Esophagus squamous epithelium (tissue), 5 donors: ENCODE data around the gene RASSF7. TPM values are rescaled to one million over a fixed set of nuclear protein-coding genes. Genes with fewer than 3 reads are reported as not detected.

Source experiments
- DNase-seq: peaks from one replicate; lab custom pipeline; 2025; lab: John Stamatoyannopoulos, UW
- H3K27ac ChIP-seq, 4 donors: fragments of 200-600 bp; sonication (generic); one replicate each; pipeline ENCODE4 v1.5.1; 2016 to 2019; ENCODE audit warnings: mild to moderate bottlenecking in 1 of 4
- H3K27me3 ChIP-seq, 4 donors: fragments of 200-600 bp; sonication (generic); 1 replicate in 3 of 4; 2 replicates in 1 of 4; pipeline versions ENCODE4 v1.5.1 to v1.6.0; 2017 to 2021; ENCODE audit warnings: antibody characterized with exemption in 1 of 4
- H3K36me3 ChIP-seq, 3 donors: fragments of 200-600 bp; sonication (generic); one replicate each; pipeline ENCODE4 v1.5.1; 2016 to 2019
- H3K4me1 ChIP-seq, 3 donors: fragments of 200-600 bp; sonication (generic); one replicate each; pipeline ENCODE4 v1.5.1; 2017 to 2019
- H3K4me3 ChIP-seq, 4 donors: fragments of 200-600 bp; sonication (generic); 1 replicate in 3 of 4; 2 replicates in 1 of 4; pipeline ENCODE4 v1.5.1; 2016 to 2019; ENCODE audit warnings: mild to moderate bottlenecking in 2 of 4, moderate library complexity in 1 of 4
- H3K9me3 ChIP-seq, 3 donors: fragments of 200-600 bp; sonication (generic); one replicate each; pipeline ENCODE4 v1.5.1; 2016 to 2019
- CTCF ChIP-seq, 6 experiments: fragments of 450-650 bp in 4 of 6; fragments of 200-600 bp in 2 of 6; sonication (generic) in 2 of 6; IDR thresholded peaks; one replicate each; pipeline ENCODE4 v1.5.1; 2016 to 2019; ENCODE audit warnings: antibody characterized with exemption in 6 of 6, mild to moderate bottlenecking in 4 of 6, moderate library complexity in 4 of 6
- POLR2A ChIP-seq, 4 donors: fragments of 450-650 bp; IDR thresholded peaks; one replicate each; pipeline ENCODE4 v1.6.1; 2017; ENCODE audit warnings: antibody characterized with exemption in 4 of 4, mild to moderate bottlenecking in 4 of 4, moderate library complexity in 3 of 4
- WGBS, 2 donors: methylation state at CpG; one replicate each; pipeline ENCODE4 v1.1.5; 2018; 5-methylcytosine and 5-hydroxymethylcytosine counted together
- intact Hi-C: fragments of 100-400 bp; cut with DNase I; formaldehyde crosslinking; loops from one replicate; pipeline ENCODE4 v1.15.0; 2022
- total RNA-seq, 4 donors: library from RNA; depleted of rRNA; stranded (reverse); fragments of >200 nt; gene quantifications; one replicate each; pipeline ENCODE4 v1.1.0, GENCODE V29; 2016
- donor health status: DM: yes; HTN: yes; CAD: no.

Gene RASSF7, protein sequence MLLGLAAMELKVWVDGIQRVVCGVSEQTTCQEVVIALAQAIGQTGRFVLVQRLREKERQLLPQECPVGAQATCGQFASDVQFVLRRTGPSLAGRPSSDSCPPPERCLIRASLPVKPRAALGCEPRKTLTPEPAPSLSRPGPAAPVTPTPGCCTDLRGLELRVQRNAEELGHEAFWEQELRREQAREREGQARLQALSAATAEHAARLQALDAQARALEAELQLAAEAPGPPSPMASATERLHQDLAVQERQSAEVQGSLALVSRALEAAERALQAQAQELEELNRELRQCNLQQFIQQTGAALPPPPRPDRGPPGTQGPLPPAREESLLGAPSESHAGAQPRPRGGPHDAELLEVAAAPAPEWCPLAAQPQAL
- total RNA-seq = 10 to 100 TPM; 35.7 to 54.0 (median 44.4) TPM

DNA sequence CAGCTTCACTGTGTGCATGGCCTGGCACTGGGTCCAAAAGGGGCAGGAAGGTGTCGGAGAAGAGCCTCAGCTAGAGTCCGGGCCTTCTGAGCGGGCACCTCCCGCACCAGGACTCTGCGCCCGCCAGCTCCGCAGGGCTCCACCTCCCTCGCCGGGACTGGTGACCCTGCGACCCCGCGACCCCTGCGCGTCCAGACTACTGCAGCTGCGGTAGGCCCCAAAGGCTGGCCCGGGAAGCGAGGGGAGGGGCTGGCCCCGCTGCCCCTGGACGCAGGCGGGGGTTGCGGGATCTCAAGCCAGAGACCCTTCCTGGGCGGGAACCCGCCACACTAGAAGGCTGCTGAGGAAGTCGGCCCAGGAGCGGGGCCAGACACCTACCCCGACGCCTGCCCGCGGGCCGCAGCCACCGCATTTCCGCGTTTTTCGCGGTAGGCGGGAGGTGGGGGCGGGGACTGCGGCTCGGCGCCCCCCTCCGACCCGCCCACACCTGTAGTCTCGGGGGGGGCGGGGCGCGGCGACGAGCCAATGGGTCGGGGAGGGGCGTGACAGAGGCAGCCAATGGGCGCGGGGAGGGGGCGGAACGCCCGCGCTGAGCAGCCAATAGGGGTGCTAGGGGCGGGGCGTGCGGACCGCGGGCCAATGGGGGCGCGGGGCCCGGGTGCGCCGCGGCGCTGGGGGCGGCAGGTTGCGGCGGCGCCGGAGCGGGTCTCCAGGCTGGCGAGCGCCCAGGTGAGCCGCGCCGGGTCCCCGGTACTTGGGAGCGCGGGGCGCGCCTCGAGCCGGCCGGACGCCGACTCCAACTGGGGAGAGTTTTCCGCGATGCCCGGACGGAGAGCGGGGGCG is at the start of gene RASSF7, which contains the start of gene LMNTD2:
RASSF7 (plus strand) TSS at position 666 of the 843 bp plus-strand sequence. CDS start 799 bp downstream, outside the sequence.
LMNTD2 (minus strand) TSS at position 434 of the 843 bp plus-strand sequence; CDS start at position 412, 22 bp downstream.
- WGBS, 2 donors = 16% methylated on average over 7 of the region's 95 CpGs; no CpG with 5 or more reads in 1 of the 2 donors
- H3K36me3 ChIP-seq = peaks cover 0 to 22% (median 0%) of the 10 kb centered on the region in 3 donors
- peak in 1 of 4 donors; percentile 64 for TF ChIP-seq POLR2A (IDR thresholded peaks at IDR 0.05)
- no peak for TF ChIP-seq CTCF (IDR thresholded peaks at IDR 0.05)
- DNase-seq = peak; percentile 79
- intact Hi-C loops = no loop called here
- peaks cover 19 to 64% (median 34%) of the 10 kb centered on the region in 3 donors for H3K4me1 ChIP-seq
- peak within 1 kb of the TSS; percentile 87 to 98 (median 94) for H3K27ac ChIP-seq
- peaks cover 0 to 40% (median 2%) of the 10 kb centered on the region in 4 donors for H3K27me3 ChIP-seq
- no peaks in the 10 kb centered on the region for H3K9me3 ChIP-seq
- H3K4me3 ChIP-seq = peak within 1 kb of the TSS; percentile 76 to 96 (median 92)

GRCh38 chr11:512761-513595 is 47.8 kb upstream of the RASSF7 start:
- peak overlapping the region in 2 of 4 donors; percentile 93 to 94 for H3K27ac ChIP-seq
- no peak for TF ChIP-seq POLR2A (IDR thresholded peaks at IDR 0.05)
- no peak for TF ChIP-seq CTCF (IDR thresholded peaks at IDR 0.05)
- intact Hi-C loops = no loop called here
- DNase-seq = no peak
- H3K27me3 ChIP-seq = no peaks in the 10 kb centered on the region
- H3K9me3 ChIP-seq = no peaks in the 10 kb centered on the region
- H3K4me3 ChIP-seq = no peak overlapping the region
- H3K36me3 ChIP-seq = peaks cover 0 to 58% (median 0%) of the 10 kb centered on the region in 3 donors
- peaks cover 2 to 63% (median 12%) of the 10 kb centered on the region in 3 donors for H3K4me1 ChIP-seq
- 85 to 89% methylated on average over 19 to 26 of the region's 29 CpGs for WGBS, 2 donors

- WGBS, 2 donors = 44 to 70% methylated on average over 8 to 9 of the region's 10 CpGs
- DNase-seq = no peak
- Histone ChIP-seq H3K4me3 (no peak overlapping the region), H3K9me3 (no peaks in the 10 kb centered on the region), H3K27ac (peak overlapping the region; percentile 83 to 94 (median 90)), H3K4me1 (peaks cover 8 to 63% (median 14%) of the 10 kb centered on the region in 3 donors), H3K27me3 (no peaks in the 10 kb centered on the region), H3K36me3 (peaks cover 0 to 41% (median 0%) of the 10 kb centered on the region in 3 donors)
- no peak for TF ChIP-seq CTCF (IDR thresholded peaks at IDR 0.05)
- TF ChIP-seq POLR2A (IDR thresholded peaks at IDR 0.05) = no peak
- intact Hi-C loops = loop anchor here (5.0 kb wide), 1 partner anchor 67 kb away; no protein-coding TSS in a partner anchor
Observed at GRCh38 chr11:514606-515005, 46.2 kb upstream of the RASSF7 start.

- no peak for DNase-seq
- TF ChIP-seq CTCF (IDR thresholded peaks at IDR 0.05) (no peak), POLR2A (IDR thresholded peaks at IDR 0.05) (peak in 2 of 4 donors; percentile 13 to 42)
- Histone ChIP-seq H3K27ac (peak overlapping the region; percentile 83 to 94 (median 90)), H3K27me3 (no peaks in the 10 kb centered on the region), H3K4me3 (no peak overlapping the region), H3K4me1 (peaks cover 8 to 63% (median 14%) of the 10 kb centered on the region in 3 donors), H3K36me3 (peaks cover 0 to 36% (median 0%) of the 10 kb centered on the region in 3 donors), H3K9me3 (no peaks in the 10 kb centered on the region)
- 50% methylated on average over 6 of the region's 6 CpGs for WGBS, 2 donors
- intact Hi-C loops = loop anchor here (5.0 kb wide), 1 partner anchor 68 kb away; no protein-coding TSS in a partner anchor
Observed at GRCh38 chr11:515131-515530, 45.6 kb upstream of the RASSF7 start.
